HG03045 (cell line): Measurements from ENCODE around the gene CCBE1.
"Not testable (repeated sequence)": the region's sequence is repeated elsewhere in the genome, so short reads cannot be mapped to it uniquely, and the experiment has no call there.

Source experiments
- ATAC-seq: cut with Tn5 transposase; IDR thresholded peaks from one replicate; pipeline ENCODE4 v1.9.1; 2021; ENCODE audit warnings: mild to moderate bottlenecking, moderate library complexity; ENCODE audit not compliant: unreplicated experiment

The CCBE1 gene

GRCh38 chr18:59697236-59697932 is at the start of gene CCBE1:
CCBE1 (minus strand) TSS chr18:59697423.
- ATAC-seq, result no peak

- no peak for ATAC-seq
Observed at GRCh38 chr18:59744271-59744721, 47.1 kb upstream of the CCBE1 start.

GRCh38 chr18:59743566-59743965 is 46.3 kb upstream of the CCBE1 start:
- ATAC-seq, result no peak

GRCh38 chr18:59742325-59743111 is 45.3 kb upstream of the CCBE1 start:
- no peak for ATAC-seq

GRCh38 chr18:59740141-59740540 is 42.9 kb upstream of the CCBE1 start:
- no peak for ATAC-seq

GRCh38 chr18:59737776-59738300 is 40.6 kb upstream of the CCBE1 start:
- no peak for ATAC-seq

GRCh38 chr18:59737335-59737734 is 40.1 kb upstream of the CCBE1 start:
- not testable (repeated sequence) for ATAC-seq

- ATAC-seq, result no peak
Observed at GRCh38 chr18:59736061-59736460, 38.8 kb upstream of the CCBE1 start.

- no peak for ATAC-seq
Observed at GRCh38 chr18:59735269-59735860, 38.1 kb upstream of the CCBE1 start.

- ATAC-seq, result no peak
Observed at GRCh38 chr18:59733421-59733820, 36.2 kb upstream of the CCBE1 start.

GRCh38 chr18:59730896-59731295 is 33.7 kb upstream of the CCBE1 start:
- ATAC-seq, result no peak

- no peak for ATAC-seq
Observed at GRCh38 chr18:59729781-59730180, 32.6 kb upstream of the CCBE1 start.

GRCh38 chr18:59728816-59729215 is 31.6 kb upstream of the CCBE1 start:
- no peak for ATAC-seq

GRCh38 chr18:59725142-59725541 is 27.9 kb upstream of the CCBE1 start:
- no peak for ATAC-seq

- ATAC-seq, result no peak
Observed at GRCh38 chr18:59724103-59724502, 26.9 kb upstream of the CCBE1 start.

GRCh38 chr18:59721931-59722330 is 24.7 kb upstream of the CCBE1 start:
- ATAC-seq, result no peak

- ATAC-seq, result no peak
Observed at GRCh38 chr18:59721211-59721610, 24.0 kb upstream of the CCBE1 start.

GRCh38 chr18:59719544-59720181 is 22.4 kb upstream of the CCBE1 start:
- ATAC-seq, result no peak

GRCh38 chr18:59718464-59719157 is 21.4 kb upstream of the CCBE1 start:
- no peak for ATAC-seq

- no peak for ATAC-seq
Observed at GRCh38 chr18:59718108-59718463, 20.9 kb upstream of the CCBE1 start.

- no peak for ATAC-seq
Observed at GRCh38 chr18:59717291-59717690, 20.1 kb upstream of the CCBE1 start.
